ENCODE results near the gene EPHB4. TPM values are rescaled to one million over a fixed set of nuclear protein-coding genes. Genes with fewer than 3 reads are reported as not detected.
"Not testable (repeated sequence)": the region's sequence is repeated elsewhere in the genome, so short reads cannot be mapped to it uniquely, and the experiment has no call there.

The EPHB4 gene
- total RNA-seq, 3 donors from 2014 or later, result 1.5 to 3.9 (median 2.6) TPM

DNA sequence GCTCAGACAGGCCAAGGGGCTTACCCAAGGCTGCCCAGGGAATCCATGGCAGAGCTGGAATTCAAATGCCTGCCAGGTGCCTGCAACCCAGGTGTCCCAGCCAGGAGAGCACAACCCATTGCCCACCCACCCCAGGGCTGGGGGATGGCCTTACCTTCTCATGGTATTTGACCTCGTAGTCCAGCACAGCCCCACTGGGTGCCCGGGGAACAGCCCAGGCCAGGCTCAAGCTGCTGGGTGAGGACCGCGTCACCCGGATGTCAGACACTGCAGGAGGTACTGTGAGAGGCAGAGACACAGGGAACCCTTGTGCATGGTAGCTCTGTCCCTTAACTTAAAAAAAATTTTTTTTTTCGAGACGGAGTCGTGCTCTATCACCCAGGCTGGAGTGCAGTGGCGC is 9.0 kb downstream of the EPHB4 start:
- DNase-seq, result no peak
- H3K9me3 Mint-ChIP-seq, result no peaks in the 10 kb centered on the region
- no peaks in the 10 kb centered on the region for H3K36me3 Mint-ChIP-seq (ENCODE audit: insufficient read depth)
- peaks cover 1% of the 10 kb centered on the region for H3K27me3 Mint-ChIP-seq (ENCODE audit: low read depth)
- H3K4me1 Mint-ChIP-seq (ENCODE audit: low read depth), result no peaks in the 10 kb centered on the region
- no peak for ATAC-seq
- H3K4me3 Mint-ChIP-seq, result no peak overlapping the region

DNA sequence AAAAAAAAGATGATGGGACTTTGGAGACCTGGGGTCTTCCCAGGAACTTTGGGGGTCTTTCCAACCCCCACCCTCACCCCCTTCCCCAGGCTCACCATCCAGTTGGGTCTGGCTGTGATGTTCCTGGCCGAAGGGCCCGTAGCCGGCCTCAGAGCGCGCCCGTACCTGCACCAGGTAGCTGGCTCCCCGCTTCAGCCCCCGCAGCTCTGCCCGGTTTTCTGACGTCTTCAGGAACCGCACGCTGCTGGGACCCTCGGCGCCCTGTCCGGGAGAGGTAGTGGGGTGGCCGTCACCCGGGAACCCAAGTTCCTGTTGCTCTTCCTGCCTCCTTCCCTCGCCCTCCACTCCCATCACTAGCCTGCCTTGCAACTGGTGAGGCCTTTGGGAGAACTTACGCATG is 10.2 kb downstream of the EPHB4 start:
- peaks cover 1% of the 10 kb centered on the region for H3K27me3 Mint-ChIP-seq (ENCODE audit: low read depth)
- no peaks in the 10 kb centered on the region for H3K9me3 Mint-ChIP-seq
- H3K36me3 Mint-ChIP-seq (ENCODE audit: insufficient read depth), result peaks cover 3% of the 10 kb centered on the region
- DNase-seq, result no peak
- ATAC-seq, result no peak
- H3K4me3 Mint-ChIP-seq, result no peak overlapping the region
- H3K4me1 Mint-ChIP-seq (ENCODE audit: low read depth), result no peaks in the 10 kb centered on the region

DNA sequence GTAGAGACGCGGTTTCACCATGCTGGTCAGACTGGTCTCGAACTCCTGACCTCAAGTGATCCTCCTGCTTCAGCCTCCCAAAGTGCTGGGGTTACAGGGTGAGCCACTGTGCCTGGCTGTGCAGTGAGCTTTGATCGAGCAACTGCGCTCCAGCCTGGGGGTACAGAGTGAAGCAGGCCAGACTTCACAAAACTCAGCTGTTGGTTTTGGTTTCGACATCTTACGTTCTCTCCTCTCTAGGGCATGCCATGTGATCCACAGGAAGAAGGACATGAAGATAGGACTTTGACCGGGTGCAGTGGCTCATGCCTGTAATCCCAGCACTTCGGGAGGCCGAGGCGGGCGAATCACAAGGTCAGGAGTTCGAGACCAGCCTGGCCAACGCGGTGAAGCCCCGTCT is 10.8 kb downstream of the EPHB4 start:
- H3K4me1 Mint-ChIP-seq (ENCODE audit: low read depth); H3K27me3 Mint-ChIP-seq (ENCODE audit: low read depth); H3K4me3 Mint-ChIP-seq; DNase-seq; ATAC-seq; H3K36me3 Mint-ChIP-seq (ENCODE audit: insufficient read depth); H3K9me3 Mint-ChIP-seq: not testable (repeated sequence)

DNA sequence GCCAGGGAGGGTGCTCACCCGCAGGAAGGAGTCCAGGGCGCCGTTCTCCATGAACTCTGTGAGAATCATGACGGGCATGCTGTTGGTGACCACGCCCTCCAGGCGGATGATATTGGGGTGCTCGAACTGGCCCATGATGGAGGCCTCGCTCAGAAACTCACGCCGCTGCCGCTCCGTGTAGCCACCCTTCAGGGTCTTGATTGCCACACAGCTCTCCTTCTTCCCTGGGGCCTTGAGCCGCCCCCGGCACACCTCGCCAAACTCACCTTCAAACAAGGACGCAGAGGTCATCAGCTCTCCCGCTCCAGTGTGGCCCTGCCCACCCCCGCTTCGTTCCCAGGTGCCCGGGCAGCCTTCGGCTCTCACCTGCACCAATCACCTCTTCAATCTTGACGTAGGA is 14.6 kb downstream of the EPHB4 start:
- DNase-seq (no peak), ATAC-seq (no peak)
- Mint-ChIP-seq H3K4me1 (ENCODE audit: low read depth) (no peaks in the 10 kb centered on the region), H3K36me3 (ENCODE audit: insufficient read depth) (peaks cover 3% of the 10 kb centered on the region), H3K4me3 (no peak overlapping the region), H3K27me3 (ENCODE audit: low read depth) (peaks cover 1% of the 10 kb centered on the region), H3K9me3 (no peaks in the 10 kb centered on the region)

DNA sequence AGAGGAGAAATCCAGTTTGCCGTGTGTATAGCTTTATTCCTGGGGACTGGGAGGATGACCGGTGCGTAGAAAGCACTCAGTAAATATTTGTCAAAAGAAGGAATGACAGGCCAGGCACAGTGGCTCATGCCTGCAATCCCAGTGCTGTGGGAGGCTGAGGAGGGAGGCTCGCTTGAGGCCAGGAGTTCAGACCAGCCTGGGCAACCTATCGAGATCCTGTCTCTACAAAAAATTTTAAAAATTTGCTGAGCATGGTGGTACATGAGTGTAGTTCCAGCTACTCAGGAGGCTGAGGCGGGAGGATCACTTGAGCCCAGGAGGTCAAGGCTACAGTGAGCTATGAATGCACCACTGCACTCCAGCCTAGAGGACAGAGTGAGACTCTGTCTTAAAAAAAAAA is 15.8 kb downstream of the EPHB4 start:
- Mint-ChIP-seq H3K9me3 (no peaks in the 10 kb centered on the region), H3K36me3 (ENCODE audit: insufficient read depth) (peaks cover 3% of the 10 kb centered on the region), H3K27me3 (ENCODE audit: low read depth) (no peaks in the 10 kb centered on the region), H3K4me3 (no peak overlapping the region), H3K4me1 (ENCODE audit: low read depth) (no peaks in the 10 kb centered on the region)
- ATAC-seq (no peak), DNase-seq (no peak)

DNA sequence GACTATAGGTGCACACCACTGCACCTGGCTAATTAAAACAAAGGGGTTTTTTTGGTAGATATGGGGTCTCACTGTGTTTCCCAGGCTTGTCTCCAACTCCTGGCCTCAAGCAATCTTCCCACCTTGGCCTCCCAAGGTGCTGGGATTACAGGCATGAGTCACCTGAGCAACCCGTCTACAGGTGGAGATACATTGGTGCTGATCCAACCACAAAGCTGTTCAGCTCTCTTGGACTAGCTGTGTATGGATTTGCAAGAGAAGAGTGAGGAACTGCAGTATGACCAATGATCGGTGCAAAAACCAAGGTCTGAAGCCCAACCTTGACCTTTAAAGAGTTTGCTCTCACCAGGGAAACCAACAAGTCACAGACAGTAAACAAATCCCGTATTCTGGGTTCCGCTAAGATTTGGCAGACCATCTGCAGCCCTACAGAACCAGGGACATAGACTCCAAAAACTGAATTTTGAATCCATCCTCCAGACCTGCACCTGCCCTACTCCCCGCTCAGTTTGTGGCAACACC is 18.9 kb downstream of the EPHB4 start:
- Mint-ChIP-seq H3K9me3 (no peaks in the 10 kb centered on the region), H3K36me3 (ENCODE audit: insufficient read depth) (peaks cover 3% of the 10 kb centered on the region)

DNA sequence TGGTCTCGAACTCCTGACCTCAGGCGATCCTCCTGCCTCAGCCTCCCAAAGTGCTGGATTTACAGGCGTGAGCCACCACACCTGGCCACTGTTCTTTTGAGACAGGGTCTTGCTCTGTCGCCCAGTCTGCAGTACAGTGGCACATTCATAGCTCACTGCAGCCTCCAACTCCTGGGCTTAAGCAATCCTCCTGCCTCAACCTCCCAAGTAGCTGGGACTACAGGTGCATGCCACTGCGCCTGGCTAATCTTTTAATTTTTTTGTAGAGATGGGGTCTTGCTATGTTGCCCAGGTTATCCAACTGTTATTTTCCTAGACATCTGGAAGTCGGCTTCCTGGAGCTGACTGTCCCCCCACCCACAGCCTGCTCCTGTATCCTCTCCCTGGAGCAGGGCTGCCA is 20.4 kb downstream of the EPHB4 start:
- not testable (repeated sequence) for H3K36me3 Mint-ChIP-seq (ENCODE audit: insufficient read depth); H3K4me1 Mint-ChIP-seq (ENCODE audit: low read depth); ATAC-seq; H3K9me3 Mint-ChIP-seq; H3K27me3 Mint-ChIP-seq (ENCODE audit: low read depth); H3K4me3 Mint-ChIP-seq; DNase-seq

More for the DNA sequence above, 18.9 kb downstream of the EPHB4 start:
- no peak overlapping the region for H3K4me3 Mint-ChIP-seq
- no peak for DNase-seq
- H3K27me3 Mint-ChIP-seq (ENCODE audit: low read depth), result no peaks in the 10 kb centered on the region
- ATAC-seq, result no peak
- no peaks in the 10 kb centered on the region for H3K4me1 Mint-ChIP-seq (ENCODE audit: low read depth)

DNA sequence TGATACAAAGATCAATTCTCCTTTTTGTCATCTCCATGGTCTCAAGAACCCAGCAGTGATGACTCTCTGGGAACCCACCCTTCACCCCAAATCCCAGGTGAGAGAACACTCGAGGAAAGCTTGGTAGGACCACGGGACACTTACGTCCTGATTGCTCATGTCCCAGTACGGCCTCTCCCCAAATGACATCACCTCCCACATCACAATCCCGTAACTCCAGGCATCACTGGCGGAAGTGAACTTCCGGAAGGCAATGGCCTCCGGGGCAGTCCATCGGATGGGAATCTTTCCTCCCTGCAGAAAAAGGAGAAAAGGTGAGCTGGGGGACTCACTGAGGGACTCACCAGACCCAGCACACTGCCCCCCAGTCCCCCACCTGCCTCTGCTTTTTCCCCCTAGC is 21.0 kb downstream of the EPHB4 start:
- Mint-ChIP-seq H3K9me3 (no peaks in the 10 kb centered on the region), H3K4me1 (ENCODE audit: low read depth) (no peaks in the 10 kb centered on the region), H3K27me3 (ENCODE audit: low read depth) (peaks cover 1% of the 10 kb centered on the region), H3K4me3 (no peak overlapping the region), H3K36me3 (ENCODE audit: insufficient read depth) (no peaks in the 10 kb centered on the region)
- no peak for DNase-seq
- no peak for ATAC-seq

DNA sequence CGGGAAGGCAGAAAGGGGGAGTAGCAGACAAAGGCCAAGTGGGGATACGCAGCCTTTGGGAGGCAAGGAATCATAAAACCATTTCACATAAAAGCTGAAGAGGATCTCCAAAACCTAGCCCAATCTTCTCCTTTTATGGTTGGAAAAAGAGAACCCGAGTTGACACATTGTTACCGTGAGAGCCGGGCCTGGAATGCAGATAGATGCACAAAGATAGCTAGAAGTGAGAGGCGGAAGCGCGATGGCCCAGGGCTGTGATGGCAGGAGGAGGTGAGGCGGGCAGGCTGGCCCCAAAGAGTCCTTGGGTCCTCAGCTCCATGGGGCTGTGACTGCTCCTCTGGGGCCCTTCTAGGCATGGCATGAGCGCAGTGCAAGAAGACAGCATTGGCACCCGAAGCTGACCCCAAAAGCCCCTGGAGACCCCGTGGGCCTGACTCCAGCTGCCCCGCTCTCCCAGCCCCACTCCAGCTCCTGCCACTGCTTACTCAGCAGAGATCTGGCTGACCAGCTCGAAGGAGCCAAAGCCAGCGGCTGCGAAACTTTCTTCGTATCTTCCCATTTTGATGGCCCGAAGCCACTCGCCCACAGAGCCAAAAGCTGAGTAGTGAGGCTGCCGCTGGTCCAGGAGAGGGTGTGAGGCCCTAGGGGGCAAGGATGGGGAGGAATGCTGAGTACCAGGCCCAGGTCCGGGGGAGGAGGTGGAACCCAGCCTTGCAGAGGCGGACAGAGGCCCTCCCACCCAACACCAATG is 22.5 kb downstream of the EPHB4 start:
- Mint-ChIP-seq H3K27me3 (ENCODE audit: low read depth) (peaks cover 5% of the 10 kb centered on the region), H3K9me3 (no peaks in the 10 kb centered on the region), H3K36me3 (ENCODE audit: insufficient read depth) (no peaks in the 10 kb centered on the region), H3K4me3 (no peak overlapping the region), H3K4me1 (ENCODE audit: low read depth) (no peaks in the 10 kb centered on the region)
- ATAC-seq (no peak), DNase-seq (no peak)

DNA sequence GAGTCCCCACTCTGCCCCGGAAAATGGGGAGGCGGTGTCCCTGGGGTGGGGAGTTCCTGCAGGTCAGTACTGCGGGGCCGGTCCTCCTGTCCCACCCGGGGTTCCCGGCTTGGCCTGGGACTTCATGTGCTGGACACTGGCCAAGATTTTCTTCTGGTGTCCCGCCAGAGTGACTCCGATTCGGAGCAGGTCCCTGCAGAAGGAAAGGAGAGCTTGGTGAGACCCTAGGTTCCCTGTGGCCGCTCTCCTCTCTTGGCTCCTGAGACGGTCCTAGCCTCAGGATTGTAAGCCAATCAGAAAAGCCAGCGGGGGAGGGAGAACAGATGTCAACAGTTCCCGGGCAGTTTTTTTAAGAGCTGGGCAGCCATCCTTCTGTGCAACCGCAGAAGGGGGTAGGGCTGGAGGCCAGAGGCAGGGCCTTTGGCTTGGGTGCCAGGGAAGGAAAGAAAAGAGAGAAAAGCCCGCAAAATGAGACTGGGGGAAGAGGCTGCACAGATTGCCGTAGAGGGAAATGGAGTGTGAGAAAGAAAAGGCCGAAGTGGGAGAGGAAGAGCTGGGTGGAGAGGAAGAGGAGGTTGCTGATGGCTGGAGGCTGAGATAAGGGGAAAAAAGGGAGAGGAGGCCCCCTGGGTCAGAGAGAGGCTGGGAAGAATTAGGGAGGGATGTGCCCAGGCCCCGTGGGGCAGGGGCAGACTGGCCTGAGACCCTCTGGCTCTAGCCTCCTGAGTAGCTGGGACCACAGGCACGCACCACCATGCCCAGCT is 23.7 kb downstream of the EPHB4 start:
- DNase-seq (no peak), ATAC-seq (peak in 1 of 2 donors; percentile 82)
- Mint-ChIP-seq H3K27me3 (ENCODE audit: low read depth) (peaks cover 7% of the 10 kb centered on the region), H3K4me1 (ENCODE audit: low read depth) (no peaks in the 10 kb centered on the region), H3K36me3 (ENCODE audit: insufficient read depth) (no peaks in the 10 kb centered on the region), H3K4me3 (no peak overlapping the region), H3K9me3 (no peaks in the 10 kb centered on the region)

DNA sequence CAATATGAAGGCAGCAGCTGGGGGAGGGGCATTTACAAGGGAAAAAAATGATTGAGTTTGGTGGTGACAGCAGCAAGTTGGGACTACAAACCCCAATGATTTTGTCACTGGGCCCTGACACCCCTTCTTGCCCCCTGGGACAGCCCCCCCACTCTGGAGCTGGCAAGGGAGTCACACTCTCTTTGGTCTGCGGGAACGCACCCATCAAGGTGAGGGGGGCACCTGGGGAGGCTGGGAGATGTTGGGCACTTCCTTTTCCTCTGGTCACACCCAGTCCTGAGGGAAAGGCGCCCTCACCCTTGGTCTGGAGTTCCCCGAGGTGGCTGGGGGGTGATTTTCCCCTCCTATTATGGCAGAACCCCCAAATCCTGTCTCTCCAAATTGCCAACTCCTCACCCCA is 24.4 kb downstream of the EPHB4 start:
- Mint-ChIP-seq H3K36me3 (ENCODE audit: insufficient read depth) (no peaks in the 10 kb centered on the region), H3K4me3 (no peak overlapping the region), H3K9me3 (no peaks in the 10 kb centered on the region), H3K27me3 (ENCODE audit: low read depth) (peaks cover 10% of the 10 kb centered on the region), H3K4me1 (ENCODE audit: low read depth) (no peaks in the 10 kb centered on the region)
- DNase-seq (no peak), ATAC-seq (no peak)

DNA sequence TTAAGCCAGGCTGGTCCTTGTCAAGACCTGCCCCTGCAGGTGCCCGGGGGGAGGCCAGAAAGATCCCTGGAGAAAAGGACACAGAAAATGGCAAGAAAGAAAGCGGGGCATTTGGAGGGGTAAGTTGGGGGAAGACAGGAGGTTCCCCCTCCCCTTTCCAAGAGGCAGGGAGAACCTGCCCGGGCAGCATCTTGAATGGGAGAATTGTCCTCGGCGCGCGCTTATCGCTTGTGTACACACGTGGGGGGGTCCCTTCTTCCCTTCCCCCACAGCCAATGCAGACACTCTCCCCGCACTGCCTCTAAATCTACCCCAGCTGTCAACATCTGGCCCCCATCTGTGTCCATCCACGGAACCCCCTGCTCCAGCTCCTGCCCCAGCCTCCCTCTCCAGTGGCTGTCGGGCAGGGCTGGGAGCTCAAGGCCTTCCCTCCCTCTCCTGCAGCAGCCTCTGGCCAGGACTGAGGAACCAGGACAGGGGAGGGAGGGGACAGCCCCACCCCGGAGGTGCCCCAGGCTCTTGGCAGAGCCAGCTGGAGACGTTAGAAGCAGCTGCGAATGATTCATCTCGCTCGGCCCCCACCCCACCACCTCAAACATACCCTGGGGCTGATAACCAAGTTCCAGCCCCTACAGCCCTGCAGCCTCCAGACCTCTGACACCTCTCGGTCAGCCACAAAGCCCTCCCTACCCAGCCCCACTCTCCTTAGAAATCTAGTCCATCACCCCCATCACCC is 25.3 kb downstream of the EPHB4 start:
- ATAC-seq, result no peak
- DNase-seq, result no peak
- peaks cover 10% of the 10 kb centered on the region for H3K27me3 Mint-ChIP-seq (ENCODE audit: low read depth)
- no peaks in the 10 kb centered on the region for H3K9me3 Mint-ChIP-seq
- no peaks in the 10 kb centered on the region for H3K4me1 Mint-ChIP-seq (ENCODE audit: low read depth)
- no peak overlapping the region for H3K4me3 Mint-ChIP-seq
- no peaks in the 10 kb centered on the region for H3K36me3 Mint-ChIP-seq (ENCODE audit: insufficient read depth)

DNA sequence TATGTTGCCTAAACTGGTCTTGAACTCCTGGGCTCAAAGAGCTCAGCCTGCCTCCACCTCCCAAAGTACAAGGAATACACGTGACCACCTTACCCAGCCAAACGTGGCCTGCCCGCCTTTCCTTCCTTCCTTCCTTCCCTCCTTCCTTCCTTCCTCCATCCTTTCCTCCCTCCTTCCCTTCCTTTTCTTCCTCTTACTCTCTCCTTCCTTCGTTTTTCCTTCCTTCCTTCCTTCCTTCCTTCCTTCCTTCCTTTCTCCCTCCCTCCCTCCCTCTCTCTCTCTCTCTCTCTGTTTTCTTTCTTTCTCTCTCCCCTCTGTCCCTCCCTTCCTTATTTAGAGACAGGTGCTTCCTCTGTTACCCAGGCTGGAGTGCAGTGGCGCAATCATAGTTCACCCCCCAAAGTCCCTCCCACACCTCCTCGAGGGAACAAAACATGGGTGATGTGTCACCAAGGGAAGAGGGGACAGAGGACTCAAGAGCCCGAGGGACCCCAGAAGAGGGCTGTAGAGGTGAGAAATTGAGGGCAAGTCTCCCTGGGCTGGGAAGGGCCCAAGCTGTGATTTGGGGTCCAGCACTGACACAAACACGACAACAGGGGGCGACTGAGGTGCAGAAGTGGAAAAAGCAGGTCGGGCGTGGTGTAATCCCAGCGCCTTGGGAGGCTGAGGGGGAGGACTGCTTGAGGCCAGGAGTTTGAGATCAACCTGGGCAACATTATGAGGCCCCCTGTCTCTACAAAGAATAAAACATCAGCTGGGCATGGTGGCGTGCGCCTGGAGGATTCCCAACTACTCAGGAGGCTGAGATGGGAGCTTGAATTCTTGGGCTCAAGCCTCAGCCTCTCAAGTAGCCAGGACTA is 28.1 kb downstream of the EPHB4 start:
- ATAC-seq, result peak; percentile 65 to 77
- Mint-ChIP-seq H3K4me3 (no peak overlapping the region), H3K4me1 (ENCODE audit: low read depth) (no peaks in the 10 kb centered on the region), H3K9me3 (no peaks in the 10 kb centered on the region), H3K27me3 (ENCODE audit: low read depth) (peaks cover 14% of the 10 kb centered on the region), H3K36me3 (ENCODE audit: insufficient read depth) (no peaks in the 10 kb centered on the region)
- peak; percentile 33 for DNase-seq

DNA sequence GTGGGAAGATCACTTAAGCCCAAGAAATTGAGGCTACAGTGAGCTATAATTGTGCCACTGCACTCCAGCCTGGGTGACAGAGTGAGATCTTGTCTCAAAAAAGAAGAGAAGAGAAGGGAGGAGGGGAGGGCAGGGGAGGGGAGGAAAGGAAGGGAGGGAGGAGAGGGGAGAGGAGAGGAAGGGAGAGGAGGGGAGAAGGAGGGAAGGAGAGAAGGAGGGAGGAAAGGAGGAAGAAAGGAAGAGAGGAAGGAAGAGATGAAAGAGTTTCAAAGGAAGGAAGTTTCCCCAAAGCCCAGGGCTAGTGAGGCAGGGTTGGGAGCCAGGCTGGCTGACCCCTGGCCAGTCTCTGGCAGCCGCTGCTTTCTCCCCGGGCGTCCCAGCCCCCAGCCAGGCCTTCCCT is 32.6 kb downstream of the EPHB4 start:
- no peaks in the 10 kb centered on the region for H3K36me3 Mint-ChIP-seq (ENCODE audit: insufficient read depth)
- no peaks in the 10 kb centered on the region for H3K9me3 Mint-ChIP-seq
- peaks cover 16% of the 10 kb centered on the region for H3K27me3 Mint-ChIP-seq (ENCODE audit: low read depth)
- ATAC-seq, result no peak
- H3K4me1 Mint-ChIP-seq (ENCODE audit: low read depth), result no peaks in the 10 kb centered on the region
- DNase-seq, result no peak
- H3K4me3 Mint-ChIP-seq, result no peak overlapping the region
